HepG2 (cell line): ENCODE data around the gene CALD1. TPM values are rescaled to one million over a fixed set of nuclear protein-coding genes. Genes with fewer than 3 reads are reported as not detected.
A peak's percentile ranks its signal among the peaks of the same experiment; 100 is the strongest.

Experiments
- CREM ChIP-seq, 2 experiments: sonication (generic) in 1 of 2; formaldehyde crosslinking in 1 of 2; IDR thresholded peaks; 2 replicates each; pipeline versions ENCODE4 v1.4.0 to v1.6.1; 2016 to 2020; ENCODE audit warnings: antibody characterized with exemption in 1 of 2, mild to moderate bottlenecking in 1 of 2, missing genetic modification reagents in 1 of 2
- KDM6A ChIP-seq: IDR thresholded peaks from 2 replicates; pipeline ENCODE4 v1.6.1; 2016; ENCODE audit warnings: low read depth
- ZNF281 ChIP-seq: sonication (generic); formaldehyde crosslinking; IDR thresholded peaks from 2 replicates; pipeline ENCODE4 v1.4.0; 2020; ENCODE audit warnings: missing genetic modification reagents, borderline replicate concordance
- ZNF441 ChIP-seq: sonication (generic); formaldehyde crosslinking; IDR thresholded peaks from 2 replicates; pipeline ENCODE4 v1.7.0; 2021; ENCODE audit warnings: missing genetic modification reagents, borderline replicate concordance
- ZNF780A ChIP-seq: sonication (generic); formaldehyde crosslinking; IDR thresholded peaks from 2 replicates; pipeline ENCODE4 v1.8.0; 2022; ENCODE audit warnings: mild to moderate bottlenecking, missing genetic modification reagents, moderate library complexity
- polyA plus RNA-seq, 8 experiments: library from polyadenylated mRNA; depleted of rRNA in 3 of 8; stranded (reverse) in 7 of 8; unstranded in 1 of 8; fragments of >200 nt; fragmentation: Illumina TruSeq in 4 of 8; extraction: Trizol in 4 of 8; gene quantifications; 2 replicates each; pipeline versions ENCODE4 v1.2.1 to v1.2.3, GENCODE V29; 2011 to 2016; ENCODE audit warnings: low read depth in 4 of 8, missing spikeins in 1 of 8, mixed read lengths in 1 of 8; ENCODE audit not compliant: insufficient read depth in 1 of 8
- total RNA-seq, 5 experiments: library from RNA; depleted of rRNA; stranded (reverse); fragments of >200 nt; fragmentation: Illumina TruSeq; extraction: Trizol; gene quantifications; 2 replicates each; pipeline ENCODE4 v1.2.3, GENCODE V29; 2016; ENCODE audit warnings: low read depth in 1 of 5
- TF ChIP-seq, protein P1 (sequence below): IDR thresholded peaks from 2 replicates; pipeline ENCODE4 v1.6.1; 2016; ENCODE audit warnings: low read depth, missing genetic modification reagents, missing compliant biosample characterization
- TF ChIP-seq, protein P2 (sequence below): IDR thresholded peaks from 2 replicates; pipeline ENCODE4 v1.6.1; 2016; ENCODE audit warnings: missing biosample characterization, missing genetic modification reagents, low read depth
- TF ChIP-seq, protein P3 (sequence below): sonication (generic); formaldehyde crosslinking; IDR thresholded peaks from 2 replicates; pipeline ENCODE4 v1.4.0; 2020; ENCODE audit warnings: missing genetic modification reagents
- TF ChIP-seq, protein P4 (sequence below): sonication (generic); formaldehyde crosslinking; IDR thresholded peaks from 2 replicates; pipeline ENCODE4 v1.4.0; 2020; ENCODE audit warnings: mild to moderate bottlenecking, missing genetic modification reagents, borderline replicate concordance

CALD1 gene
- total and polyA plus RNA-seq, 2 of the 13 experiments (the other 11 are each of a cell fraction or from before 2014, with no cell fraction given): 53.0 to 112 TPM

DNA sequence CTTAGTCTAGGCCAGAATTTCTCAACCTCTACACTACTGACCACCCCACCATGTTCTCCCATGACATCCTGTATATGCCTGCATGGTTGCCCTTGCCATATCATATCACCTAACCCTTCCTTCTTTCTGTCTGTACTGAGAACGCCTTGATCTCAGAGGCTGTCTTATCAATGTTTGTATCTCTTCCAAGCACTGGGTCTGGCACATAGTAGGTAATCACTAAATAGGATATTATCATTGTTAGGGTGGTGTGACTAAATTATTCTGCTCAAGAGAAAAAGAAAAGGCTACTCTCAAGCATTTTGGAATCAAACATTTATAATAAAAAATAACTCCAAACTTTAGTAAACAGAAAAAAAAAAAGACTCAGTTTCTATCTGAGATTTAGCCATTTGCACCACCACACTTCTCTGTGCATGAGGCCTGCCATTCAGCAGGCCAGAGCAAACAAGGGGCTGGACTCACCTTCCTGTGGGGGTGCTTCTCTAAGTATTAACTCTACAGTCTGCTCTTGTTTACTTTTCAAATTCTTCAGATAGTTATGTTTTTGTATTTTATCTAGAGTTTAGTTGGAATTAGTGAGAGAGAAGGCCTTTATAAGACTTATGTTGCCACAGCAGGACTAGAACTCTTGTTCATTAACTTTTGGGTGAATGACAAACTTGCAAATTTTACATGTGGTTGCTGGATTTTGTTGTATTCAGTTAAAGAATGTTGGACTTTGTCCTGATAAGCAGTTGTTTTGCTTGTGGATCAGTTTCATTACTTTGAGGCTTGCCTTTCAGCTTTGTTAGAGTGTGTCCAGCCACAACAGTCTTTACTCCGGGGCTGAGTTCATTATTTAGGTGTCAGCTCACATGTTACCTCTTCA, 212.3 kb downstream of the CALD1 start (continued):
- TF ChIP-seq, protein P1, sequence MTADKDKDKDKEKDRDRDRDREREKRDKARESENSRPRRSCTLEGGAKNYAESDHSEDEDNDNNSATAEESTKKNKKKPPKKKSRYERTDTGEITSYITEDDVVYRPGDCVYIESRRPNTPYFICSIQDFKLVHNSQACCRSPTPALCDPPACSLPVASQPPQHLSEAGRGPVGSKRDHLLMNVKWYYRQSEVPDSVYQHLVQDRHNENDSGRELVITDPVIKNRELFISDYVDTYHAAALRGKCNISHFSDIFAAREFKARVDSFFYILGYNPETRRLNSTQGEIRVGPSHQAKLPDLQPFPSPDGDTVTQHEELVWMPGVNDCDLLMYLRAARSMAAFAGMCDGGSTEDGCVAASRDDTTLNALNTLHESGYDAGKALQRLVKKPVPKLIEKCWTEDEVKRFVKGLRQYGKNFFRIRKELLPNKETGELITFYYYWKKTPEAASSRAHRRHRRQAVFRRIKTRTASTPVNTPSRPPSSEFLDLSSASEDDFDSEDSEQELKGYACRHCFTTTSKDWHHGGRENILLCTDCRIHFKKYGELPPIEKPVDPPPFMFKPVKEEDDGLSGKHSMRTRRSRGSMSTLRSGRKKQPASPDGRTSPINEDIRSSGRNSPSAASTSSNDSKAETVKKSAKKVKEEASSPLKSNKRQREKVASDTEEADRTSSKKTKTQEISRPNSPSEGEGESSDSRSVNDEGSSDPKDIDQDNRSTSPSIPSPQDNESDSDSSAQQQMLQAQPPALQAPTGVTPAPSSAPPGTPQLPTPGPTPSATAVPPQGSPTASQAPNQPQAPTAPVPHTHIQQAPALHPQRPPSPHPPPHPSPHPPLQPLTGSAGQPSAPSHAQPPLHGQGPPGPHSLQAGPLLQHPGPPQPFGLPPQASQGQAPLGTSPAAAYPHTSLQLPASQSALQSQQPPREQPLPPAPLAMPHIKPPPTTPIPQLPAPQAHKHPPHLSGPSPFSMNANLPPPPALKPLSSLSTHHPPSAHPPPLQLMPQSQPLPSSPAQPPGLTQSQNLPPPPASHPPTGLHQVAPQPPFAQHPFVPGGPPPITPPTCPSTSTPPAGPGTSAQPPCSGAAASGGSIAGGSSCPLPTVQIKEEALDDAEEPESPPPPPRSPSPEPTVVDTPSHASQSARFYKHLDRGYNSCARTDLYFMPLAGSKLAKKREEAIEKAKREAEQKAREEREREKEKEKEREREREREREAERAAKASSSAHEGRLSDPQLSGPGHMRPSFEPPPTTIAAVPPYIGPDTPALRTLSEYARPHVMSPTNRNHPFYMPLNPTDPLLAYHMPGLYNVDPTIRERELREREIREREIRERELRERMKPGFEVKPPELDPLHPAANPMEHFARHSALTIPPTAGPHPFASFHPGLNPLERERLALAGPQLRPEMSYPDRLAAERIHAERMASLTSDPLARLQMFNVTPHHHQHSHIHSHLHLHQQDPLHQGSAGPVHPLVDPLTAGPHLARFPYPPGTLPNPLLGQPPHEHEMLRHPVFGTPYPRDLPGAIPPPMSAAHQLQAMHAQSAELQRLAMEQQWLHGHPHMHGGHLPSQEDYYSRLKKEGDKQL (CRISPR knock-in tag): peak; percentile 28; the same call in 1 of the 2 replicates
- TF ChIP-seq KDM6A (CRISPR knock-in tag) (0 out of 2 replicates have a peak, but pooled peaks have one; percentile 56), ZNF441 (CRISPR knock-in tag) (0 out of 2 replicates have a peak, but pooled peaks have one; percentile 22), ZNF281 (CRISPR knock-in tag) (peak; percentile 77; the same call in 1 of the 2 replicates), ZNF780A (CRISPR knock-in tag) (no peak), CREM (IDR thresholded peaks at IDR 0.05) (peak; percentile 80), CREM (CRISPR knock-in tag; IDR thresholded peaks at IDR 0.05) (no peak)
- TF ChIP-seq, protein P2, sequence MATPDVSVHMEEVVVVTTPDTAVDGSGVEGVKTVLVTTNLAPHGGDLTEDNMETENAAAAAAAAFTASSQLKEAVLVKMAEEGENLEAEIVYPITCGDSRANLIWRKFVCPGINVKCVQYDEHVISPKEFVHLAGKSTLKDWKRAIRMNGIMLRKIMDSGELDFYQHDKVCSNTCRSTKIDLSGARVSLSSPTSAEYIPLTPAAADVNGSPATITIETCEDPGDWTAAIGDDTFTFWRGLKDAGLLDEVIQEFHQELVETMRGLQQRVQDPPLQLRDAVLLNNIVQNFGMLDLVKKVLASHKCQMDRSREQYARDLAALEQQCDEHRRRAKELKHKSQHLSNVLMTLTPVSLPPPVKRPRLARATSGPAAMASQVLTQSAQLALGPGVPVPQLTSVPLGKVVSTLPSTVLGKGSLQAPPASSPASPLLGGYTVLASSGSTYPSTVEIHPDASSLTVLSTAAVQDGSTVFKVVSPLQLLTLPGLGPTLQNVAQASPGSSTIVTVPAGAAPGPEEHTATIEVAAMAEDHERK (CRISPR knock-in tag): no peak
- TF ChIP-seq, protein P3, sequence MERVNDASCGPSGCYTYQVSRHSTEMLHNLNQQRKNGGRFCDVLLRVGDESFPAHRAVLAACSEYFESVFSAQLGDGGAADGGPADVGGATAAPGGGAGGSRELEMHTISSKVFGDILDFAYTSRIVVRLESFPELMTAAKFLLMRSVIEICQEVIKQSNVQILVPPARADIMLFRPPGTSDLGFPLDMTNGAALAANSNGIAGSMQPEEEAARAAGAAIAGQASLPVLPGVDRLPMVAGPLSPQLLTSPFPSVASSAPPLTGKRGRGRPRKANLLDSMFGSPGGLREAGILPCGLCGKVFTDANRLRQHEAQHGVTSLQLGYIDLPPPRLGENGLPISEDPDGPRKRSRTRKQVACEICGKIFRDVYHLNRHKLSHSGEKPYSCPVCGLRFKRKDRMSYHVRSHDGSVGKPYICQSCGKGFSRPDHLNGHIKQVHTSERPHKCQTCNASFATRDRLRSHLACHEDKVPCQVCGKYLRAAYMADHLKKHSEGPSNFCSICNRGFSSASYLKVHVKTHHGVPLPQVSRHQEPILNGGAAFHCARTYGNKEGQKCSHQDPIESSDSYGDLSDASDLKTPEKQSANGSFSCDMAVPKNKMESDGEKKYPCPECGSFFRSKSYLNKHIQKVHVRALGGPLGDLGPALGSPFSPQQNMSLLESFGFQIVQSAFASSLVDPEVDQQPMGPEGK (CRISPR knock-in tag): peak; percentile 76
- TF ChIP-seq, protein P4, sequence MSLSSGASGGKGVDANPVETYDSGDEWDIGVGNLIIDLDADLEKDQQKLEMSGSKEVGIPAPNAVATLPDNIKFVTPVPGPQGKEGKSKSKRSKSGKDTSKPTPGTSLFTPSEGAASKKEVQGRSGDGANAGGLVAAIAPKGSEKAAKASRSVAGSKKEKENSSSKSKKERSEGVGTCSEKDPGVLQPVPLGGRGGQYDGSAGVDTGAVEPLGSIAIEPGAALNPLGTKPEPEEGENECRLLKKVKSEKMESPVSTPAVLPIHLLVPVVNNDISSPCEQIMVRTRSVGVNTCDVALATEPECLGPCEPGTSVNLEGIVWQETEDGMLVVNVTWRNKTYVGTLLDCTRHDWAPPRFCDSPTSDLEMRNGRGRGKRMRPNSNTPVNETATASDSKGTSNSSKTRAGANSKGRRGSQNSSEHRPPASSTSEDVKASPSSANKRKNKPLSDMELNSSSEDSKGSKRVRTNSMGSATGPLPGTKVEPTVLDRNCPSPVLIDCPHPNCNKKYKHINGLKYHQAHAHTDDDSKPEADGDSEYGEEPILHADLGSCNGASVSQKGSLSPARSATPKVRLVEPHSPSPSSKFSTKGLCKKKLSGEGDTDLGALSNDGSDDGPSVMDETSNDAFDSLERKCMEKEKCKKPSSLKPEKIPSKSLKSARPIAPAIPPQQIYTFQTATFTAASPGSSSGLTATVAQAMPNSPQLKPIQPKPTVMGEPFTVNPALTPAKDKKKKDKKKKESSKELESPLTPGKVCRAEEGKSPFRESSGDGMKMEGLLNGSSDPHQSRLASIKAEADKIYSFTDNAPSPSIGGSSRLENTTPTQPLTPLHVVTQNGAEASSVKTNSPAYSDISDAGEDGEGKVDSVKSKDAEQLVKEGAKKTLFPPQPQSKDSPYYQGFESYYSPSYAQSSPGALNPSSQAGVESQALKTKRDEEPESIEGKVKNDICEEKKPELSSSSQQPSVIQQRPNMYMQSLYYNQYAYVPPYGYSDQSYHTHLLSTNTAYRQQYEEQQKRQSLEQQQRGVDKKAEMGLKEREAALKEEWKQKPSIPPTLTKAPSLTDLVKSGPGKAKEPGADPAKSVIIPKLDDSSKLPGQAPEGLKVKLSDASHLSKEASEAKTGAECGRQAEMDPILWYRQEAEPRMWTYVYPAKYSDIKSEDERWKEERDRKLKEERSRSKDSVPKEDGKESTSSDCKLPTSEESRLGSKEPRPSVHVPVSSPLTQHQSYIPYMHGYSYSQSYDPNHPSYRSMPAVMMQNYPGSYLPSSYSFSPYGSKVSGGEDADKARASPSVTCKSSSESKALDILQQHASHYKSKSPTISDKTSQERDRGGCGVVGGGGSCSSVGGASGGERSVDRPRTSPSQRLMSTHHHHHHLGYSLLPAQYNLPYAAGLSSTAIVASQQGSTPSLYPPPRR (CRISPR knock-in tag): peak; percentile 84
